ENCODE data around the gene INTS6.
"Not testable (repeated sequence)": the region's sequence is repeated elsewhere in the genome, so short reads cannot be mapped to it uniquely, and the experiment has no call there.

The INTS6 gene

DNA sequence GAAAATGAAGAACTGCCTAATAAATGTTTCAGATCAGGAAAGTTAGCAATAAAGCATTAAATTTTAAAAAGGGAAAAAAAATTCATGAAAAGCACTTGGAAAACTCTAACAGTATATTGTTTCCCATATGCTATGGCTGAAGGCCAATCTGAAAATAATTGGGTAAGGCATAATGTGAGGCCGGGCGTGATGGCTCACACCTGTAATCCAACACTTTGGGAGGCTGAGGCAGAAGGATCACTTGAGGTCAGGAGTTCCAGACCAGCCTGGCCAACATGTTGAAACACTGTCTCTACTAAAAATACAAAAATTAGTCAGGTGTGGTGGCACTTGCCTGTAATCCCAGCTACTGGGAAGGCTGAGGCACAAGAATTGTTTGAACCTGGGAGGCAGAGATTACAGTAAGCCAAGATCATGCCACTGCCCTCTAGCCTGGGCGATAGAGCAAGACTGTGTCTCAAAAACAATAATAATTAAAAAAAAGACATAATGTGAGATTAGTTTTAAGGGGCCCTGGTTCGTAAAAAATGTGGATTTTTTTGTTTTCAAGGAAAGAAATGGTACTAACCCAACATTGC lies 15.2 kb downstream of the INTS6 start:
- DNase-seq (ENCODE audit: low spot score in 2 of 2) = no peak
- Mint-ChIP-seq H3K36me3 (peaks cover 57% of the 10 kb centered on the region), H3K4me3 (no peak overlapping the region), H3K4me1 (peaks cover 11% of the 10 kb centered on the region), H3K27ac (no peak overlapping the region), H3K9me3 (no peaks in the 10 kb centered on the region)
- ATAC-seq = no peak

GRCh38 chr13:51435002-51435578 lies 17.7 kb downstream of the INTS6 start:
- peaks cover 60% of the 10 kb centered on the region for H3K36me3 Mint-ChIP-seq
- DNase-seq (ENCODE audit: low spot score in 2 of 2) = no peak
- H3K9me3 Mint-ChIP-seq = no peaks in the 10 kb centered on the region
- peaks cover 12% of the 10 kb centered on the region for H3K4me1 Mint-ChIP-seq
- ATAC-seq = no peak
- H3K4me3 Mint-ChIP-seq = no peak overlapping the region
- no peak overlapping the region for H3K27ac Mint-ChIP-seq

DNA sequence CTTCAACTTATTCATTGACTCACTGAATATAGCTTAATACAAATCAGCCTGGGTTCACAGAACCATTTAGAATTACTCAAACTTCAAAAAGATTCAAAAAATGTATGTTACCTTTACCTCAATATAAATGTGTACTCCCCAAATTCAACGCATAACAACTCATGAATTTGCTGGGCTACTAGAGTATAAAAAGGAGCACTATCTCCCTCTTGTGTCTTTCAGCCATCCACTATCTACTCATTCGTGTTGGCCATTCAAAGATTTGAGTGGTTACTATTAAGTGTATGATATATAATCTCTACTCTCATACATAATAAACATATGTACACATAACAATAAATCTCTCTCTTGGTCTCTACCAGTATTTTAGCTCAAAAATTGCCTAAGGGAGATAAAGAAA lies 20.3 kb downstream of the INTS6 start:
- Mint-ChIP-seq H3K4me3 (no peak overlapping the region), H3K4me1 (peaks cover 22% of the 10 kb centered on the region), H3K27ac (no peak overlapping the region), H3K9me3 (no peaks in the 10 kb centered on the region), H3K36me3 (peaks cover 65% of the 10 kb centered on the region)
- DNase-seq (ENCODE audit: low spot score in 2 of 2) = no peak
- ATAC-seq = no peak

GRCh38 chr13:51426982-51427381 lies 25.9 kb downstream of the INTS6 start:
- no peak overlapping the region for H3K27ac Mint-ChIP-seq
- H3K4me1 Mint-ChIP-seq = peaks cover 40% of the 10 kb centered on the region
- ATAC-seq (no peak), DNase-seq (ENCODE audit: low spot score in 2 of 2) (no peak)
- no peaks in the 10 kb centered on the region for H3K9me3 Mint-ChIP-seq
- H3K36me3 Mint-ChIP-seq = peaks cover 71% of the 10 kb centered on the region
- no peak overlapping the region for H3K4me3 Mint-ChIP-seq

- Mint-ChIP-seq H3K27ac (no peak overlapping the region), H3K4me1 (peaks cover 48% of the 10 kb centered on the region), H3K4me3 (no peak overlapping the region), H3K9me3 (no peaks in the 10 kb centered on the region), H3K36me3 (peaks cover 79% of the 10 kb centered on the region)
- ATAC-seq (no peak), DNase-seq (ENCODE audit: low spot score in 2 of 2) (no peak)
Observed at GRCh38 chr13:51425410-51426042, 27.3 kb downstream of the INTS6 start.

DNA sequence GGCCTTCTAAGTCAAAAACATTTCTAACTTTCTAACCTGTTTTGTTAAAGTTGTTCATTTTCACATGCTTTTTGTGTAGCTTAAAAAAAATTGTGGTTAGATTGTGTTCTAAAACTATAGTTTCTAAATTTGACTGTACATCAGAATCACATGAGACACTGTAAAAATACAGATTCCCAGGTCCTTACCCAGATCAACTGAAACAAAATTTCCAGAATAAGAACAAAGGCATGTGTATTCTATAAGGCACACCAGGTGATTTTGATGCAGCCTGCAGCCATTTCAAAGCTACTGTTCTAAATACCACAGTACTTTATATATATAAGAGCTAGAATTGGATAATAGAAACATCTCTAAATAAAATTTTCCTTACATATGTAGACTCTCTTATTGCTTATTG lies 29.1 kb downstream of the INTS6 start:
- ATAC-seq (no peak), DNase-seq (ENCODE audit: low spot score in 2 of 2) (no peak)
- H3K4me3 Mint-ChIP-seq = no peak overlapping the region
- peaks cover 49% of the 10 kb centered on the region for H3K4me1 Mint-ChIP-seq
- H3K9me3 Mint-ChIP-seq = no peaks in the 10 kb centered on the region
- no peak overlapping the region for H3K27ac Mint-ChIP-seq
- peaks cover 79% of the 10 kb centered on the region for H3K36me3 Mint-ChIP-seq

GRCh38 chr13:51422484-51422883 lies 30.4 kb downstream of the INTS6 start:
- DNase-seq (ENCODE audit: low spot score in 2 of 2) (no peak), ATAC-seq (no peak)
- Mint-ChIP-seq H3K4me3 (no peak overlapping the region), H3K9me3 (no peaks in the 10 kb centered on the region), H3K36me3 (peaks cover 72% of the 10 kb centered on the region), H3K27ac (no peak overlapping the region), H3K4me1 (peaks cover 43% of the 10 kb centered on the region)

DNA sequence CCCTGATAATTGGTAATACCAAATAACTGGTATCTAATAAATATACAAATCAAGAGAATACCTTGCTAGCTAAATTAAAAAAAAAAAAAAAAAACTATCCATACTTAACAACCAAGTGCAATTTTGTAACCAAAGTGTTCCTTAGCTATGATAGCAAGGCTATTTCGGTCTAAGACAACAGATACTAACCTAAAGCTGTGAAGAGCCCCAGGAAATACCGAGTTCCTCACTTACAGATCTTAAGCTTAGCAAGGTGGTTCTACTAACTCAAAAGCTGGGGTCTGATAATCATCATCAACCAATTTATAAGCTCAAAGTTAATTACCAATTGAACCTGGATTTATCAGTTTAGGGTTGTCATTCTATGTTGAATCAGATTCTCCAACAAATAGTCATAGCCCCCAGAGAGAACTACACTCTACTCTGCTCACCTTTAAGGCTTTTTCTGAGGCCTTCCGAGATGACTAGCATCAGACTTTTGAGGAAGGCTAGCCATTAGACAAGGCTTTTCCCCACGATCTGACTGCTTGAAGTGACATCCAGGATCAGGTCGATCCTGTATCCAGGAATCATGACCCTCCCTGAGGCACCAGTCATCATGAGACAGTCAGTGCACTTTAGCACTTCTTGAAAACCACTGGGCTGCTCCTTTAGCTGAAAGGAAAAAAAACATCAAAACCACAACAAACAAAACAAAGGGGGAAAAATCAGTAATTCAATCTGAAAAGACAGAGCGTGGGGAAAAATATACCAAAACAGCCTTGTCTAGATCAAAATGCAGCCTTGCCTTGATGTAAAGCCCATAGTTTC lies 31.9 kb downstream of the INTS6 start:
- DNase-seq (ENCODE audit: low spot score in 2 of 2) (no peak), ATAC-seq (peak; percentile 40)
- Mint-ChIP-seq H3K27ac (peak overlapping the region; percentile 20), H3K9me3 (no peaks in the 10 kb centered on the region), H3K4me1 (peaks cover 55% of the 10 kb centered on the region), H3K4me3 (no peak overlapping the region), H3K36me3 (peaks cover 67% of the 10 kb centered on the region)

DNA sequence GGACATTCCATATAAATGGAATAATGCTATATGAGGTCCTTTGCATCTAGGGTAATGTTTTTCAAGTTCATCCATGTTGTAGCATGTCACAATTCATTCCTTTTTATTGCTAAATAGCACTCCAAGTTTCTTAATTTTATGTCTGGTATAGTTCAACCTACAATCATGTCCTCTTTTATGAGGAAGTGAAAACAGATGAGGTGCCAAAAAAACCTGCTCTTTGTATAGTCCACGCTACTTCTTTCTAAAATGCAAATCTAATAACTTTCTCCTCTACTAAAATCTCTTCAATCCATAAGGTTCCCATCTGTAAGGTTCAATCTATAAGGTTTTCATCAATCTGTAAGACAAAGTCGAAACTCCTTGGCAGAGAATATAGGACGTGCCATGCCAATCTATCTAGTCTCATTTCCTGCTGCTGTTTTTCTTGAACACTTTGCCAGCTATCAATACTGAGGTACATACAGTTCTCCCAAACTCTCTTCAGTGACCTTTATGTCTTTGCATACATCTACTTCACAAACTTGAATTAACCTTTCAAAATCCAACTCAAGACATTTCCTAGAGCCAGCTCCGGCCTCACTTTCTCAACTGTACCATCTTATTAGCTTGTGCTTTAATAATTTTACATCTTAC lies 33.7 kb downstream of the INTS6 start:
- no peak for ATAC-seq
- no peak overlapping the region for H3K27ac Mint-ChIP-seq
- H3K9me3 Mint-ChIP-seq = no peaks in the 10 kb centered on the region
- no peak for DNase-seq (ENCODE audit: low spot score in 2 of 2)
- H3K36me3 Mint-ChIP-seq = peaks cover 64% of the 10 kb centered on the region
- H3K4me3 Mint-ChIP-seq = no peak overlapping the region
- peaks cover 61% of the 10 kb centered on the region for H3K4me1 Mint-ChIP-seq

GRCh38 chr13:51417716-51418115 lies 35.1 kb downstream of the INTS6 start:
- Mint-ChIP-seq H3K9me3 (no peaks in the 10 kb centered on the region), H3K27ac (no peak overlapping the region), H3K4me3 (no peak overlapping the region), H3K4me1 (peaks cover 63% of the 10 kb centered on the region), H3K36me3 (peaks cover 70% of the 10 kb centered on the region)
- no peak for ATAC-seq
- no peak for DNase-seq (ENCODE audit: low spot score in 2 of 2)

DNA sequence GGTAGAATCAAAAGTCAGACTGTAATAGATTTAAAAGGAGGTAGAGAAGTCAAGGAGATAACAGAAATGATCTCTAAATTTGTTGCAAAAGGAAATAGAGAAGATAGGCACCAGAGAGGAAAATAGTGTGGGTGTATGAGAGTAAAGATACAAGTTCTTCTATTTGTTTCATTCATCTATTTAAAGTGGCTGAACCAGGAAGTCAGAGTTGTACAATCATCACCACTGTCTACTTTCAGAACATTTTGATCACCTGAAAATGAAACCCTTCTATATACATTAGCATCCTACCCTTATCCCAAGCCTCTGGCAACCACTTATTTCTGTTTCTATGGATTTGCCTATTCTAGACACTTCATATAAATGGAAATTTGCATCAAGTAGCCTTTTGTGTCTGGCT lies 36.7 kb downstream of the INTS6 start:
- peaks cover 51% of the 10 kb centered on the region for H3K4me1 Mint-ChIP-seq
- ATAC-seq (peak; percentile 89), DNase-seq (ENCODE audit: low spot score in 2 of 2) (no peak)
- no peaks in the 10 kb centered on the region for H3K9me3 Mint-ChIP-seq
- H3K27ac Mint-ChIP-seq = no peak overlapping the region
- peaks cover 67% of the 10 kb centered on the region for H3K36me3 Mint-ChIP-seq
- no peak overlapping the region for H3K4me3 Mint-ChIP-seq

- H3K4me3 Mint-ChIP-seq; ATAC-seq; H3K9me3 Mint-ChIP-seq; H3K27ac Mint-ChIP-seq; DNase-seq (ENCODE audit: low spot score in 2 of 2): not testable (repeated sequence)
- Mint-ChIP-seq H3K4me1 (peaks cover 46% of the 10 kb centered on the region), H3K36me3 (peaks cover 67% of the 10 kb centered on the region)
Observed at GRCh38 chr13:51415339-51415738, 37.5 kb downstream of the INTS6 start.

DNA sequence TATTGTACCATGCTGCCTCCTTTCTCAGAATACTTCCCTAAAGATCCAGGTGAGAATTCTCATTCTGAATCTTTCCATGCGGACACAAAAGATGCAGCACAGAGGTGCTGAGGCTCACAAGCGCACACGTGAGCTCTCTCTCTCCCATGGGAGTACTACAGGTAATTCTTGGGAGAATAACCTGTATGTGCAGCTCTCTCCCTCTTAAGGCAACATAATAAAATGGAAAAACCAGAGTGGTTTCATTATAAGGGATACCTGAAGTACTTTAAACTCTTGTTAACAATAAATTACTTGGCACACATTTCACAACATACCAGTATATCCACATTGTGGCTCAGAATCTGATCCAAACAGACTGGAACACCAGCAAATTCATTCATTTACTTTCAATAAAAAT lies 40.4 kb downstream of the INTS6 start:
- Mint-ChIP-seq H3K27ac (no peak overlapping the region), H3K4me3 (no peak overlapping the region), H3K36me3 (peaks cover 55% of the 10 kb centered on the region), H3K9me3 (no peaks in the 10 kb centered on the region), H3K4me1 (peaks cover 37% of the 10 kb centered on the region)
- no peak for DNase-seq (ENCODE audit: low spot score in 2 of 2)
- ATAC-seq = no peak

- Mint-ChIP-seq H3K4me3 (no peak overlapping the region), H3K4me1 (peaks cover 46% of the 10 kb centered on the region), H3K36me3 (peaks cover 36% of the 10 kb centered on the region), H3K9me3 (no peaks in the 10 kb centered on the region), H3K27ac (peak overlapping the region; percentile 2)
- no peak for DNase-seq (ENCODE audit: low spot score in 2 of 2)
- no peak for ATAC-seq
Observed at GRCh38 chr13:51405176-51405575, 47.7 kb downstream of the INTS6 start.

DNA sequence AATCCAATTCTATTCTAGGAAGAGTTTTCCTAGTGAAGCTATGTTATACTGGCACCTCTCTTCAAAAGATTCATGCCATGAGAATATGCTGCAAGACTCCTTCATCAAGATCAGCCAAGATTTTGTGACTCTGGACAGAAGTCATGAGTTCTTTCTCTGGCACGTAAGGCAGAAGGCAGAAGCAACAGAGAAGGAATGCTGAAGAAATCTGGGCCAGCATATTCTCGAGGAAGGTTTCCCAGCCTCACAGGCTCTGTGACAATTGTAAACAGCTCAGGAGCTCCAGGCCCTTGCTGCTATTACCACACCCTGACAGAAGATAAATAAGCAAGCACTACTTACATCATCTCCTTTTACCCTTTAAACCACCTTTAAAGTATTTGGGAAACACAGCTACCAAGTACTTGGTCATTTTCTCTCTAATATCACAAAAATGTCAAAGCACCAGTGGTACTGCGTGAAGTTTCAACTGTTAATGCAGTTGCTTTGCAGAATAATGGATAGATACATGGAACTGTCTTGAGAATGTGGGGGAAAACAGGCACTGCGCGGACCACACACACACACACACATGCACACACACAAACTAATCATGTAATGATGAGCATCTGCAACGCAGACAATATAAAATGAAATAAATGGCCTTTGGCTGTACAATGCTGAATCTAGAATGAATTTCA lies 55.4 kb downstream of the INTS6 start:
- Mint-ChIP-seq H3K36me3 (peaks cover 46% of the 10 kb centered on the region), H3K27ac (peak overlapping the region; percentile 7), H3K9me3 (no peaks in the 10 kb centered on the region), H3K4me1 (peaks cover 50% of the 10 kb centered on the region), H3K4me3 (no peak overlapping the region)
- no peak for DNase-seq (ENCODE audit: low spot score in 2 of 2)
- ATAC-seq = no peak

Data from stimulated activated effector memory CD8-positive, alpha-beta T cell treated with anti-CD3 and anti-CD28 coated beads, Interleukin-12 subunit alpha, Interleukin-12 subunit beta, amount 100 ng/mL, for 72 hours (primary cell).